ENCODE measurements around the gene PIK3R5. TPM values are rescaled to one million over a fixed set of nuclear protein-coding genes. Genes with fewer than 3 reads are reported as not detected.

PIK3R5 gene
- polyA plus RNA-seq, 3 donors, result 32.1 to 127 (median 47.5) TPM

DNA sequence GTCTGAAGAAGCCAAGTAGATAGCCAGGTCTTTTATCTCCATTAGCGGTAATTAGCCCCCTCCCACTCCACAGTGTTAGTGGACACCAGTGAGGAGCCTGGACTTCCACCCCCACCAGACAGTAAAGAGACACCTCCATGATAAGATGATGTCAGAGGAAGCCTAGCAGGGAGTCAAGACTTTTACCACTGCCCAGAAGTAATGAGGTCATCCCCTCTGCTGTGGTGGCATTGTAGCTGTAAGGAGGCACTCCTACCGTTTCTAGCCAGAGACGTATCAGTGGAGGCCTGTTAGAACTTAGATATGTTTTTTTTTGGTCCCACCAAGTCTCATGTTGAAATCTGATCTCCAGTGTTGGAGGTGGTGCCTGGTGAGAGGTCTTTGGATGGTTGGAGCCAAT, 38.1 kb downstream of the PIK3R5 start:
- TF ChIP-seq, protein P1, sequence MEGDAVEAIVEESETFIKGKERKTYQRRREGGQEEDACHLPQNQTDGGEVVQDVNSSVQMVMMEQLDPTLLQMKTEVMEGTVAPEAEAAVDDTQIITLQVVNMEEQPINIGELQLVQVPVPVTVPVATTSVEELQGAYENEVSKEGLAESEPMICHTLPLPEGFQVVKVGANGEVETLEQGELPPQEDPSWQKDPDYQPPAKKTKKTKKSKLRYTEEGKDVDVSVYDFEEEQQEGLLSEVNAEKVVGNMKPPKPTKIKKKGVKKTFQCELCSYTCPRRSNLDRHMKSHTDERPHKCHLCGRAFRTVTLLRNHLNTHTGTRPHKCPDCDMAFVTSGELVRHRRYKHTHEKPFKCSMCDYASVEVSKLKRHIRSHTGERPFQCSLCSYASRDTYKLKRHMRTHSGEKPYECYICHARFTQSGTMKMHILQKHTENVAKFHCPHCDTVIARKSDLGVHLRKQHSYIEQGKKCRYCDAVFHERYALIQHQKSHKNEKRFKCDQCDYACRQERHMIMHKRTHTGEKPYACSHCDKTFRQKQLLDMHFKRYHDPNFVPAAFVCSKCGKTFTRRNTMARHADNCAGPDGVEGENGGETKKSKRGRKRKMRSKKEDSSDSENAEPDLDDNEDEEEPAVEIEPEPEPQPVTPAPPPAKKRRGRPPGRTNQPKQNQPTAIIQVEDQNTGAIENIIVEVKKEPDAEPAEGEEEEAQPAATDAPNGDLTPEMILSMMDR (IDR thresholded peaks at IDR 0.05), result no peak
- Mint-ChIP-seq H3K9me3 (peaks cover 24 to 42% (median 29%) of the 10 kb centered on the region in 7 donors), H3K36me3 (peaks cover 43 to 44% of the 10 kb centered on the region in 2 donors), H3K4me1 (peaks cover 27% of the 10 kb centered on the region), H3K4me3 (no peak overlapping the region), H3K27ac (peak overlapping the region in 4 of 7 donors; percentile 44 to 81 (median 63)), H3K27me3 (ENCODE audit: low read depth in 3 of 3) (no peaks in the 10 kb centered on the region)
- H3K36me3 ChIP-seq (replicated peaks in 1 of 2; ENCODE audit: control insufficient read depth in 1 of 2, insufficient read depth in 2 of 2, low read length in 2 of 2), result peaks cover 0 to 27% of the 10 kb centered on the region in 2 donors
- peaks cover 85% of the 10 kb centered on the region for H3K79me2 ChIP-seq (ENCODE audit: insufficient read depth, low read length)
- WGBS (ENCODE audit: insufficient coverage), result 100% methylated on average over 2 of the region's 3 CpGs
- no peaks in the 10 kb centered on the region for H4K20me1 ChIP-seq (ENCODE audit: insufficient read depth, low read length)
- intact Hi-C loops (cut with micrococcal nuclease), result no loop called here
- no peak overlapping the region for H3K4me2 ChIP-seq (replicated peaks; ENCODE audit: extremely low read depth, low read length, poor library complexity, severe bottlenecking)
- H3K9ac ChIP-seq (ENCODE audit: insufficient read depth, low read length, poor library complexity, severe bottlenecking), result no peak overlapping the region
- peaks cover 20 to 29% of the 10 kb centered on the region in 2 donors for H3K4me1 ChIP-seq (ENCODE audit: control insufficient read depth in 1 of 2, insufficient read depth in 2 of 2, low read length in 2 of 2)
- H3K9me3 ChIP-seq (replicated peaks in 1 of 2; ENCODE audit: control insufficient read depth in 1 of 2, insufficient read depth in 1 of 2, low read length in 2 of 2), result peaks cover 15 to 27% of the 10 kb centered on the region in 2 donors
- H3K27me3 ChIP-seq (ENCODE audit: control insufficient read depth in 2 of 2, insufficient read depth in 2 of 2, low read length in 2 of 2), result no peaks in the 10 kb centered on the region
- H3K27ac ChIP-seq (ENCODE audit: low read depth in 1 of 2, low read length in 2 of 2), result peak overlapping the region in 1 of 2 donors; percentile 49
- DNase-seq, result peak in 1 of 3 donors; percentile 36
- H3K4me3 ChIP-seq (replicated peaks in 1 of 3; ENCODE audit: low read depth in 2 of 3, low read length in 3 of 3), result peak overlapping the region in 1 of 3 experiments; percentile 16
- H2AFZ ChIP-seq (ENCODE audit: insufficient read depth, low read depth, low read length, poor library complexity, severe bottlenecking), result no peak overlapping the region

DNA sequence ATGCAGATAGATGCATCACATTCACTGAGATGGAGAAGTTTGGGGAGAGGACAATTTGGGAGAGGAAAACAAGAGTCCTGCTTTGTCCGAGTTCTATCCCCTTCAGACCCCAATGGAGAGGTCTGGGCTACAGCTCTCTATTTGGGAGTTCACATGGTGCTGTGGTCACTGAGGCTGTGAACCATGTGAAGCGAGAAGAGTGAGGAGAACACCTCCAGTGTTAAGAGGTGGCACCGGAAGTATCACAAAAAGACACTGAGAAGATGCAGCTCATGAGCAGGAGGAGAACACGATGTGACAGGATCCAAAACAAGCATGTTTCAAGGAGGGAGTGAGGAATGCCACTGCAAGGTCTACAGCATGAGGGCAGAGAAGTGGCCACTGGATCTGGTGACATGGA, 39.7 kb downstream of the PIK3R5 start:
- Histone ChIP-seq H3K4me1 (ENCODE audit: control insufficient read depth in 1 of 2, insufficient read depth in 2 of 2, low read length in 2 of 2) (peaks cover 27 to 42% of the 10 kb centered on the region in 2 donors), H3K9me3 (replicated peaks in 1 of 2; ENCODE audit: control insufficient read depth in 1 of 2, insufficient read depth in 1 of 2, low read length in 2 of 2) (peaks cover 15 to 27% of the 10 kb centered on the region in 2 donors), H3K4me3 (replicated peaks in 1 of 3; ENCODE audit: low read depth in 2 of 3, low read length in 3 of 3) (no peak overlapping the region), H3K9ac (ENCODE audit: insufficient read depth, low read length, poor library complexity, severe bottlenecking) (no peak overlapping the region), H3K36me3 (replicated peaks in 1 of 2; ENCODE audit: control insufficient read depth in 1 of 2, insufficient read depth in 2 of 2, low read length in 2 of 2) (peaks cover 0 to 27% of the 10 kb centered on the region in 2 donors), H2AFZ (ENCODE audit: insufficient read depth, low read depth, low read length, poor library complexity, severe bottlenecking) (no peak overlapping the region), H3K79me2 (ENCODE audit: insufficient read depth, low read length) (peaks cover 81% of the 10 kb centered on the region), H4K20me1 (ENCODE audit: insufficient read depth, low read length) (no peaks in the 10 kb centered on the region), H3K27me3 (ENCODE audit: control insufficient read depth in 2 of 2, insufficient read depth in 2 of 2, low read length in 2 of 2) (no peaks in the 10 kb centered on the region), H3K27ac (ENCODE audit: low read depth in 1 of 2, low read length in 2 of 2) (peak overlapping the region in 1 of 2 donors; percentile 20), H3K4me2 (replicated peaks; ENCODE audit: extremely low read depth, low read length, poor library complexity, severe bottlenecking) (no peak overlapping the region)
- H3K4me1 Mint-ChIP-seq, result peaks cover 26% of the 10 kb centered on the region
- no peak overlapping the region for H3K4me3 Mint-ChIP-seq
- TF ChIP-seq, protein P1 (IDR thresholded peaks at IDR 0.05), result no peak
- peaks cover 31% of the 10 kb centered on the region in 2 donors for H3K36me3 Mint-ChIP-seq
- H3K27me3 Mint-ChIP-seq (ENCODE audit: low read depth in 3 of 3), result no peaks in the 10 kb centered on the region
- H3K9me3 Mint-ChIP-seq, result peaks cover 19 to 37% (median 29%) of the 10 kb centered on the region in 7 donors
- DNase-seq, result no peak
- WGBS (ENCODE audit: insufficient coverage), result 96% methylated on average over 4 of the region's 4 CpGs
- H3K27ac Mint-ChIP-seq, result no peak overlapping the region
- intact Hi-C loops (cut with micrococcal nuclease), result no loop called here
